SH-SY5Y (cell line): ENCODE results near the gene RAB40C.

Experiments used
- GATA2 ChIP-seq: IDR thresholded peaks from 2 replicates; pipeline ENCODE4 v1.6.1; 2011; ENCODE audit warnings: mild to moderate bottlenecking, low read depth, low read length
- GATA3 ChIP-seq: IDR thresholded peaks from 2 replicates; pipeline ENCODE4 v1.6.1; 2011; ENCODE audit warnings: low read depth, mild to moderate bottlenecking, low read length, moderate library complexity

RAB40C gene

DNA sequence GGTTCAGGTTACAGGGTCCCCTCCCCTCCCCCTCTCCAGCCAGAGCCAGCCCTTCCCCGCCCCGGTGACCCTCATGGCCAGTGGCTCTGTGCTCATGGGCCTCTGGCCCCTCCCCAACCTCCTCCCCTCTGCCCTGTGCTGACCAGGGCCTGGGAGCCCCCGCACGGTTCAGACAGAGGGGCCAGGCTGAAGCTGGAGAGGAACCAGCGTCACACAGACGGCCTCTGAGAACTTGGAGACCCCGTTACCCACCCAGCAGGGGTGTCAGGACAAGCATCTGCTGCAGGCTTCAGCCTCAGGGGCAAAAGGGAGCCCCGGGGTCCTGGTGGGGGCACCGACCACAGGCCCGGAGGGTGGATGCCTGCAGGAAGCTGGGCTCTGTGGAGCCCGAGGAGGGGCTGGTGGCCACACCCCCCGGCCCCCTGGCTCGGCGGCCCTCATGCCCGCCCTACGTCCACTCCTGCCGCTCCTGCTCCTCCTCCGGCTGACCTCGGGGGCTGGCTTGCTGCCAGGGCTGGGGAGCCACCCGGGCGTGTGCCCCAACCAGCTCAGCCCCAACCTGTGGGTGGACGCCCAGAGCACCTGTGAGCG lies 41.0 kb downstream of the RAB40C start, which contains the start of gene WFIKKN1:
Gene WFIKKN1, plus strand, starts transcription at position 171 of the 591 bp plus-strand sequence. Its CDS starts 269 bp downstream, at position 440.
- TF ChIP-seq GATA3, result no peak
- TF ChIP-seq GATA2, result no peak

DNA sequence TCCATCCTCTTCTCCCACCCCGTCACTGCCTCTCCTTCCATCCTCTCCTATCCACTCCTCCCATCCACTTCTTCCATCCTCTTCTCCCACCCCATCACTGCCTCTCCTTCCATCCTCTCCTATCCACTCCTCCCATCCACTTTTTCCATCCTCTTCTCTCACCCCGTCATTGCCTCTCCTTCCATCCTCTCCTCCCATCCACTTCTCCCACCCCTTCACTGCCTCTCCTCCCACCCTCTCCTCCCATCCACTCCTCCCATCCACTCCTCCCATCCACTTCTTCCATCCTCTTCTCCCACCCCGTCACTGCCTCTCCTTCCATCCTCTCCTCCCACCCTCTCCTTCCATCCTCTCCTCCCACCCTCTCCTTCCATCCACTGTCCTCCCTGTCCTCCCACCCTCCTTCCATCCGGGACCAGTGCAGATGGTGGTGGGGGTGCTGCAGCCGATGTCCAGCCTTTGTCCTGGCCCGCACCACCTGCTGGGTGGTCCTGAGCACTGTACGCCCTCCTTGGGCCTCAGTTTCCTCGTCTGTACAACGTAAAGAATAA lies 42.0 kb downstream of the RAB40C start:
- TF ChIP-seq GATA2, result no peak
- TF ChIP-seq GATA3, result no peak

DNA sequence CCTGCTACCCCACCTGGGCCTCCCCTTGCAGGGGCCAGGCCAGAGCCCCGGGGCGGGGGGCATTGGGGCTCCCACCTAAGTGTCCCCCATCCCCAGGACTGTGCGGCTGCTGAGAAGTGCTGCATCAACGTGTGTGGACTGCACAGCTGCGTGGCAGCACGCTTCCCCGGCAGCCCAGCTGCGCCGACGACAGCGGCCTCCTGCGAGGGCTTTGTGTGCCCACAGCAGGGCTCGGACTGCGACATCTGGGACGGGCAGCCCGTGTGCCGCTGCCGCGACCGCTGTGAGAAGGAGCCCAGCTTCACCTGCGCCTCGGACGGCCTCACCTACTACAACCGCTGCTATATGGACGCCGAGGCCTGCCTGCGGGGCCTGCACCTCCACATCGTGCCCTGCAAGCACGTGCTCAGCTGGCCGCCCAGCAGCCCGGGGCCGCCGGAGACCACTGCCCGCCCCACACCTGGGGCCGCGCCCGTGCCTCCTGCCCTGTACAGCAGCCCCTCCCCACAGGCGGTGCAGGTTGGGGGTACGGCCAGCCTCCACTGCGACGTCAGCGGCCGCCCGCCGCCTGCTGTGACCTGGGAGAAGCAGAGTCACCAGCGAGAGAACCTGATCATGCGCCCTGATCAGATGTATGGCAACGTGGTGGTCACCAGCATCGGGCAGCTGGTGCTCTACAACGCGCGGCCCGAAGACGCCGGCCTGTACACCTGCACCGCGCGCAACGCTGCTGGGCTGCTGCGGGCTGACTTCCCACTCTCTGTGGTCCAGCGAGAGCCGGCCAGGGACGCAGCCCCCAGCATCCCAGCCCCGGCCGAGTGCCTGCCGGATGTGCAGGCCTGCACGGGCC lies 42.8 kb downstream of the RAB40C start:
- TF ChIP-seq GATA3 (no peak), GATA2 (no peak)

DNA sequence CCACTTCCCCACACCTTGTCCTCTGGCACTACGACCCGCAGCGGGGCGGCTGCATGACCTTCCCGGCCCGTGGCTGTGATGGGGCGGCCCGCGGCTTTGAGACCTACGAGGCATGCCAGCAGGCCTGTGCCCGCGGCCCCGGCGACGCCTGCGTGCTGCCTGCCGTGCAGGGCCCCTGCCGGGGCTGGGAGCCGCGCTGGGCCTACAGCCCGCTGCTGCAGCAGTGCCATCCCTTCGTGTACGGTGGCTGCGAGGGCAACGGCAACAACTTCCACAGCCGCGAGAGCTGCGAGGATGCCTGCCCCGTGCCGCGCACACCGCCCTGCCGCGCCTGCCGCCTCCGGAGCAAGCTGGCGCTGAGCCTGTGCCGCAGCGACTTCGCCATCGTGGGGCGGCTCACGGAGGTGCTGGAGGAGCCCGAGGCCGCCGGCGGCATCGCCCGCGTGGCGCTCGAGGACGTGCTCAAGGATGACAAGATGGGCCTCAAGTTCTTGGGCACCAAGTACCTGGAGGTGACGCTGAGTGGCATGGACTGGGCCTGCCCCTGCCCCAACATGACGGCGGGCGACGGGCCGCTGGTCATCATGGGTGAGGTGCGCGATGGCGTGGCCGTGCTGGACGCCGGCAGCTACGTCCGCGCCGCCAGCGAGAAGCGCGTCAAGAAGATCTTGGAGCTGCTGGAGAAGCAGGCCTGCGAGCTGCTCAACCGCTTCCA lies 43.6 kb downstream of the RAB40C start:
- TF ChIP-seq GATA3, result no peak
- no peak for TF ChIP-seq GATA2

DNA sequence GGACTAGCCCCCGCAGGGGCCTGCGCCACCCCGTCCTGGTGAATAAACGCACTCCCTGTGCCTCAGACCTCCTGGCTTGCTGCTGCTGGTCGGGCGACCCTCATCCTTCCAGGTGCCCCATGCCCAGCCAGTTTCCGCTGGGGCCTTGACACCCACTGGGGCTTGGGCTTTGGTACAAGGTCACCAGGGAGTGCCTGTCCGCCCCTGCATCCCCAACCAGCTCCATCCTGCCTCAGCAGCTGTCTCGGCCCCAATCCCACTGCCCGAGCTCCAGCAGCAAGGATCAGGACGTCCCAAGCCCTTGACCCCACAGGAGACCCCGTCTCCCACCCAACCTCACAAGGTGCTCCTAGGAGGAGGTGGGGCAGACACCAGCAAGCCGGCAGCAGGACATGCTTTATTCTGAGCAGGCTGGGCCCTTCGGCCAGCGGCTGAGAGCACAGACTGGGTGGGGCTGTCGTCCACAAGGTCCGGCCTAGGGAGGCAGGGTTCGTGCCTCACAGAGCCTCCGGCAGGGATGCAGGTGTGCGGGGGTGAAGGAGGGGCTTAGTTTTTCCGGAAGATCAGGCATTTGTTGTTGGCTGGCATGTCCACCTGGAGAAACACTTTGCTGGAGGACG lies 44.3 kb downstream of the RAB40C start:
- TF ChIP-seq GATA2, result no peak
- TF ChIP-seq GATA3, result no peak

DNA sequence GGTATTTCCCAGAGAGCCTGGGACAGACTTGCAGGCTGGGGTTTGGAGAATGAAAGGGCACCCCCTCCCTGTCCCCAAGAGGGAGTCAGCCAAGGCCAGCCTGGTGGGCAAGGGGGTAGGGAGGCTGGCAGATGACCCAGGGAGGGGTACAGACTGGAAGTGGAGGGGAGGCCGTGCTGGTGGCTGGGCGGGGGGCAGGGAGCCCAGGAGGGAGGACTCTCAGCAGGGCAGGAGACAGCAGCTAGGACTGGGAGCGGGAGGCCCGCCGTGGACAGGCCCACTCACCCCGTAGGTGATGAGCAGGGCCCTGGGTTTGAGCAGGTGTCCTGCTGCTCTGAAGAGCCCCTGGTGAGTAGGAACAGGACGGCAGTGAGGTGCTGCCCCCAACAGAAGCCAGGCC lies 45.1 kb downstream of the RAB40C start:
- TF ChIP-seq GATA3 (no peak), GATA2 (no peak)

DNA sequence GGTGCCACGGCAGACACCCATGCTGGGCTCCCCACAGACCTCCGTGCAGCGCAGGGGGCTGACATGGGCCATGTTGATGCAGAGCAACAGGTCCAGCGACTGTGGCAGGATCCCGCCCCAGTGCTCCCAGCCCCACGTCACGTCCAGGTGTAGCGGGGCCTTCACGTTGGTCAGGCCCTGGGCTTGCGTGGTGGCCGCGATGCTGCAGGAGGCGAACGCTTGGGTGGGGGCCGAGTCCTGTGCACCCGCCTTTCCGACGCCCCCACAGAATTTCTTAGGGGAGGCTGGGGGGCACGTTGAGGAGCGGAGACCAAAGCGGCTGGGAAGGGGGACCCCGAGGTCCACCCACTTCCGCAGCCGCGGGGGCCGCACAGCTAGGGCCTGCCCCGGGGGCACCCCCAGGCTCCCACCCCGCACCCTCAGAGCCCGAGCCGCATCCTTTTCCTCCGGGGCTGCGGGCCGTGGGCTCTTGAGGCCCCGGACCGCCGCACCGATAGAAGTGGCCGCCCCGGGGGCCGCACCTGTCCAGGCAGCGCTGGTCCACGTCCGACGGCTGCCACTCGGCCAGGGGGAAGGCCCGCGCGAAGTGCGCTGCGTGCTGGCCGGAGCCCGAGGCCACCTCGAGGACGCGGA lies 45.8 kb downstream of the RAB40C start:
- TF ChIP-seq GATA3 (no peak), GATA2 (no peak)

DNA sequence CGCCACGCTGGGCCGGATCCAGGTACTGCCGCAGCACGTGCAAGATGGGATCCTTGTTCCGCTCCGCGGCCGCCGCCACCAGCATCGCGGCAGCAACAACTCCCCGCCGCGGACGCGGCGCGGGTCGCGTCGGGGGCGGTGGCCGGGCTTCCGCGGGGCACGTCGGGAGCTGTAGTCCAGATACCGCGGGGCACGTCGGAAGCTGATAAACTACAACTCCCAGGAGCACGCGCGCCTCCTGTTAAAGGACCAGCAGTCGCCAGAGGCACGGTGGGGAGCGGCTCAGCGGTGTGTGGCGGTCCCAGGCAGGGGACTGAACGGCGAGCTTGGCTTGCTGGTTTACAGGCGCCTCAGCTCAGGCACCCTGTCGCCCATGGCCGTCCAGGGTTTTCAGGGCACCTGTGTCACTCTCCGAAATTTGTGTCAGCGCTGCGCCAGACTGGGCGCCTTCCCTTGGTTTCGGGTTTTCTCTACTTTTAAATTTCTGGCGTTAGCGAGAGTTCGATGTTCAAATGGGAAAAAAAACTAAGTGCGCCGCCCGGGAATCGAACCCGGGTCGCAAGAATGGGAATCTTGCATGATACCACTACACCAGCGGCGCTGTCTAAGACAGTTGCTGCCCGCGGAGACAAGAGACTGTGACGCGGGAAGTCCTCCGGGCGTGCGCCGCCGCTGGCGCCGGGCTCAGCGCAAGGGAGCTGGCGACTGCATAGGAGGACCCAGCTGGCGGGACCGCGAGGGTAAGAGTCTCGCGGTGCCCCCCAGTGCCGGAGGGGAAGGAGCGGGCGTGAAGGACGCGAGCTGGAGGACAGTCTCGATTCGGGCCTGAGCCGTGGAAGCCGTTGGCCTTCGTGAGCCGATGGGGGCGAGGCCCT lies 46.6 kb downstream of the RAB40C start, which contains the start of gene METTL26:
Gene METTL26, minus strand, starts transcription at position 100 of the 875 bp plus-strand sequence. Its CDS starts 15 bp downstream, at position 85.
- TF ChIP-seq GATA3 (no peak), GATA2 (no peak)

DNA sequence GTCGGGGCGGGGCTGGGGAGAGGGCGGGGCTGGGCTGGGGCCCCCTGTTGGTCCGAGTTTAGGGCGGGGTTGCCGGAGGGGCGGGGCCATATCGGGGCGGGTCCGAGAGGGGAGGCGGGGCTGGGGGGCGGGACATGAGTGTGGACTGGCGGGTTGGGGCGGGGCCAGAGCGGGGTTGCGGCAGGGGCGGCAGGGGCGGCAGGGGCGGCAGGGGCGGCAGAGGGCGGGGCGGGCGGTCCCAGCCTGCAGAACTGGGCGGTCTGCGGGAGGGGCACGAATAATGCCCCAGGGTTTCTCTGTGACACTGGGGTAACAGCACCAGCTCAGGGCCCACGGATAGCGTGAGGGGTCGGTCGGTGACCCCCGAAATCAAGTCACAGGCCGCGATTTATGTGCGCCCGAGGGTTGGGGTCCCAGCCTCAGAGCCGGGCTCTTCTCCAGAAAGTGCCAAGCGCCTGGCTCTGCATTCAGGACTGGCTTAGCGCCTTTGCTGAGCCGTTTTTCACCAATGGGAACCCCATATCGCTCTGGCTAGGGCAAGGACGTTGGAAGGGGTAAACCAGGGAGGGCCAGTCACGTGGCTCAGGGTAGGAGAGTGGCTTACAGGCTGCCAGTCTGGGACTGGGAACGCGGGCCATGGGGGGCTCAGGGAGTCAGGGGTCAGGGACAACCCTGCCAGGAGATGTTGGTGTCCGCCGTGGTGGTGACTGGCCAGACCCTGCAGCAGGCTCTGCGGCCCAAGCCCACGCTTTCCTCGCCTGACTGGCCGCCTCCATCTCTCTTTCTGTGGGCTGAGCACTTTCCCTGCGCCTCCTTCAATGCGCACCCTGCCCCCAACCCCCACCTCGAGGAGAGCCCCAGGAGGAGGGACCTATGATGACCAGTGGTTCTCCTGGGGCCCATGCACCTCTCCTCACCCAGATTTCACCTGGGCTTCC lies 47.5 kb downstream of the RAB40C start:
- TF ChIP-seq GATA2, result no peak
- TF ChIP-seq GATA3, result no peak

DNA sequence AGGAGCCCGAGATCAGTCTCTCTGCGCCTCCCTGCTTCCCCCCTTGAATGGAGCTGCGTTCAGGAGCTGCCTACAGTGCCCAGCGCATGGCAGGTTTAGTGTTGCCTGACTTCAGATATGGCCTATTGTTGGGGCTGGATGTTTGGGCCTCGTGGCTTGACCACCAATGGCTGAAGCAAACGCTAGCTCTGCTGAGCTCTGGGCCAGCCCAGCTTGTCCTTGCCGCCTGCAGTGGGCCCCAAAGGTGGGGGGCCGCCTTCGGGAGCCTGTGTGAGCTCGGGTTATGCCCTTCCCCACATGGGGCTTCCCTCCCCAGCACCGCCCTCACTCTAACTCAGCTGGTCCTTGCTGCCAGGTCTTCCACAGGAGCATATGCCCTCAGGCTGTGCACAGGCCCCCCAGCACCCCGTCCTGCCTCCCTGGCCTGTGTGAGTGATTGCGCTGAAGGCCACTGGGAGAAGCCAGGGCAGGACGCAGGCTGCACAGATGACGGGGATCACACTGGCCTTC lies 48.2 kb downstream of the RAB40C start:
- TF ChIP-seq GATA2, result no peak
- TF ChIP-seq GATA3, result no peak

DNA sequence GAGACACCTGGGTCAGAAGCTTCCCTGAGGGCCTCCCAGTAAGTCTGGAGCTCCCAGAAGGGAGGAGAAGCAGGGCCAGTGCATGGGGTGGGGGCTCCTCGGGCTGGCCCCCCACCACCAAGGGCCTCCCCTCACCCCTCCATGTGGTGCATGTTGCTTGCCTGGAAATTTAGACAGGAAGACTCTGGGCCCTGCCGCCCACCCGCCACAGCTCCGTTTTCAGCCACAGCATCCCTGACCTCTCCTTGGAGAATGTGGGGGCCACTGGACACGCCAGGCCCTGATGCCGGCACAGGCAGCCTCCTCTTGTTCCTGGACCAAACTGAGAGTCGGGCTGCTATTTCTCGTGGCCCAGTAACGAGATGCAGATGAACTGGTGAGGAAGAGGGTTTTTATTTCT lies 49.0 kb downstream of the RAB40C start:
- TF ChIP-seq GATA3 (no peak), GATA2 (no peak)

DNA sequence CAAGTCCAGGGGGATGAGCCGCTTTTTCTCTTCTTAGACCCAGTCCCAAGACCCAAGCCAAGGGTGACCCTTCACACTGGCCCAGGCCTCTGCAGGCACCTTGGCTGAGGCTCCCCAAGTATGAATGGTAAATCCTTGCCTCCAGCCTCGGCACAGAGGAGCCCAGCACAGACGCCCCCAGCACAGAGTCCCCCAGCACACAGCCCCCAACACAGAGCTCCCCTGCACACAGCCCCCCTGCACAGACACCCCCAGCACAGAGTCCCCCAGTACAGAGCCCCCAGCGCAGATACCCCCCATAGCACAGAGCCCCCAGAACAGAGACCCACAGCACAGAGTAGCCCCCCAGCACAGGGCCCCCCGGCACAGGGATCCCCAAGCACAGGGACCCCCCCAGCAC lies 50.7 kb downstream of the RAB40C start:
- TF ChIP-seq GATA3, result no peak
- no peak for TF ChIP-seq GATA2
